Measurements from ENCODE around the gene PRAMEF13. TPM values are rescaled to one million over a fixed set of nuclear protein-coding genes. Genes with fewer than 3 reads are reported as not detected.
"Not testable (repeated sequence)": the region's sequence is repeated elsewhere in the genome, so short reads cannot be mapped to it uniquely, and the experiment has no call there.

The PRAMEF13 gene
- total RNA-seq: not detected in 2 replicates

GRCh38 chr1:13201309-13201708 is at the start of gene PRAMEF13:
Gene PRAMEF13 (minus strand): TSS chr1:13201409. CDS start chr1:13199589, 1,820 bp downstream.
- intact Hi-C loops (cut with micrococcal nuclease): not testable (repeated sequence)

- intact Hi-C loops (cut with micrococcal nuclease): not testable (repeated sequence)
These were observed 45.9 kb upstream of the PRAMEF13 start for GRCh38 chr1:13247122-13247521.

GRCh38 chr1:13246554-13246871 is 45.3 kb upstream of the PRAMEF13 start:
- intact Hi-C loops (cut with micrococcal nuclease): not testable (repeated sequence)

GRCh38 chr1:13245841-13246553 is 44.8 kb upstream of the PRAMEF13 start:
- intact Hi-C loops (cut with micrococcal nuclease): not testable (repeated sequence)

- intact Hi-C loops (cut with micrococcal nuclease): not testable (repeated sequence)
These were observed 42.5 kb upstream of the PRAMEF13 start for GRCh38 chr1:13243536-13244263.

- intact Hi-C loops (cut with micrococcal nuclease): not testable (repeated sequence)
These were observed 38.4 kb upstream of the PRAMEF13 start for GRCh38 chr1:13239633-13240032.

- intact Hi-C loops (cut with micrococcal nuclease): not testable (repeated sequence)
These were observed 36.4 kb upstream of the PRAMEF13 start for GRCh38 chr1:13237572-13237971.

- intact Hi-C loops (cut with micrococcal nuclease): not testable (repeated sequence)
These were observed 32.8 kb upstream of the PRAMEF13 start for GRCh38 chr1:13234057-13234456.

- intact Hi-C loops (cut with micrococcal nuclease): not testable (repeated sequence)
These were observed 30.8 kb upstream of the PRAMEF13 start for GRCh38 chr1:13232056-13232455.

- intact Hi-C loops (cut with micrococcal nuclease): not testable (repeated sequence)
These were observed 30.0 kb upstream of the PRAMEF13 start for GRCh38 chr1:13231061-13231750.

GRCh38 chr1:13230601-13231000 is 29.4 kb upstream of the PRAMEF13 start:
- intact Hi-C loops (cut with micrococcal nuclease): not testable (repeated sequence)

- intact Hi-C loops (cut with micrococcal nuclease): not testable (repeated sequence)
These were observed 28.9 kb upstream of the PRAMEF13 start for GRCh38 chr1:13230096-13230495.

GRCh38 chr1:13228343-13228781 is 27.2 kb upstream of the PRAMEF13 start:
- intact Hi-C loops (cut with micrococcal nuclease): no loop called here

- intact Hi-C loops (cut with micrococcal nuclease): not testable (repeated sequence)
These were observed 26.3 kb upstream of the PRAMEF13 start for GRCh38 chr1:13227271-13228055.

- intact Hi-C loops (cut with micrococcal nuclease): not testable (repeated sequence)
These were observed 24.5 kb upstream of the PRAMEF13 start, which contains the start of gene PRAMEF18 for GRCh38 chr1:13225675-13226204. Gene PRAMEF18 (minus strand): TSS chr1:13226154. CDS start chr1:13226106, 48 bp downstream.

- intact Hi-C loops (cut with micrococcal nuclease): no loop called here
These were observed 23.4 kb upstream of the PRAMEF13 start for GRCh38 chr1:13224480-13225060.

GRCh38 chr1:13222788-13223187 is 21.6 kb upstream of the PRAMEF13 start:
- intact Hi-C loops (cut with micrococcal nuclease): not testable (repeated sequence)

- intact Hi-C loops (cut with micrococcal nuclease): not testable (repeated sequence)
These were observed 18.0 kb upstream of the PRAMEF13 start for GRCh38 chr1:13219203-13219602.

- intact Hi-C loops (cut with micrococcal nuclease): not testable (repeated sequence)
These were observed 15.4 kb upstream of the PRAMEF13 start for GRCh38 chr1:13216619-13217018.

GRCh38 chr1:13208712-13209111 is 7.5 kb upstream of the PRAMEF13 start:
- intact Hi-C loops (cut with micrococcal nuclease): not testable (repeated sequence)
